Tibial nerve (tissue), 4 donors: Measurements from ENCODE around the gene RUFY3.

Source experiments
- CTCF ChIP-seq, 5 experiments: fragments of 200-600 bp in 3 of 5; fragments of 450-650 bp in 2 of 5; sonication (generic) in 3 of 5; IDR thresholded peaks; one replicate each; pipeline ENCODE4 v1.5.1; 2016 to 2019; ENCODE audit warnings: antibody characterized with exemption in 5 of 5, mild to moderate bottlenecking in 3 of 5, moderate library complexity in 2 of 5
- EP300 ChIP-seq, 2 donors: sonication (generic); formaldehyde crosslinking; IDR thresholded peaks; one replicate each; pipeline ENCODE4 v1.6.1; 2017; ENCODE audit warnings: antibody characterized with exemption in 2 of 2, mild to moderate bottlenecking in 1 of 2
- POLR2A ChIP-seq, 2 donors: fragments of 450-650 bp; IDR thresholded peaks; one replicate each; pipeline ENCODE4 v1.6.1; 2017; ENCODE audit warnings: antibody characterized with exemption in 2 of 2, mild to moderate bottlenecking in 2 of 2, moderate library complexity in 2 of 2

GRCh38 chr4:70704931-70705182 is 16.9 kb upstream of the RUFY3 start:
- TF ChIP-seq CTCF (IDR thresholded peaks at IDR 0.05) (no peak), POLR2A (IDR thresholded peaks at IDR 0.05) (no peak), EP300 (IDR thresholded peaks at IDR 0.05) (no peak)
